PC-9 (cell line): ENCODE data around the gene POLR1F.

ENCODE experiments used
- CTCF ChIP-seq: fragments of 200-600 bp; sonication (generic); conservative IDR thresholded peaks from 2 replicates; pipeline ENCODE4 v1.6.1; 2017; ENCODE audit warnings: mixed run types, antibody characterized with exemption, mild to moderate bottlenecking, moderate library complexity
- EZH2 ChIP-seq: fragments of 200-600 bp; sonication (generic); IDR thresholded peaks from 2 replicates; pipeline ENCODE4 v1.8.0; 2017; ENCODE audit warnings: antibody characterized with exemption, low read depth

DNA sequence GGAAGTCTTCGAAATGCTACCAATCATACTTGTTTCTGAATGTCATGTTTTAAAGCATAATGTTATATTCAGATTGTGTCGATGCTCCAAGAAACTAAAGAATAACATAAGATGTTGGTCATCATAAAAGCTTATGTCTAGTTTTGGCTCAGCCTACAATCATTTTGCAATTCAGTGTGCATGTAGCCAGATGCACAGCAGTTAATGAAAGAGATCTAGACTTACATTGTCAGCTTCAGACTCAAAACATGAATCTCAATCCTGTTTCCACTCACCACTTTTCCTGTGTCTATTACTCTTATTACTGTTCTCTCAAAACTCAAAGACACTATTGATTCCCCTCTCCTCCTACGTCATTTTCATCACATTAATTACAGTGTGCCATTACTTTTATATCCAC lies 43.2 kb upstream of the POLR1F start:
- TF ChIP-seq CTCF (no peak), EZH2 (no peak)
